HG02870 (cell line): ENCODE measurements around the gene DCLK1.

Source experiments
- ATAC-seq: cut with Tn5 transposase; IDR thresholded peaks from one replicate; pipeline ENCODE4 v1.9.1; 2021; ENCODE audit warnings: mild to moderate bottlenecking, moderate library complexity; ENCODE audit not compliant: unreplicated experiment

Gene DCLK1

GRCh38 chr13:35874704-35875103, 256.5 kb downstream of the DCLK1 start:
- ATAC-seq, result no peak

GRCh38 chr13:35872369-35872768, 258.8 kb downstream of the DCLK1 start:
- no peak for ATAC-seq

GRCh38 chr13:35871561-35871960, 259.6 kb downstream of the DCLK1 start:
- ATAC-seq, result no peak

GRCh38 chr13:35866801-35867200, 264.4 kb downstream of the DCLK1 start:
- ATAC-seq, result no peak

GRCh38 chr13:35865341-35866240, 265.6 kb downstream of the DCLK1 start:
- ATAC-seq, result no peak

- ATAC-seq, result no peak
These were observed 270.5 kb downstream of the DCLK1 start for GRCh38 chr13:35860661-35861060.

- ATAC-seq, result no peak
These were observed 271.2 kb downstream of the DCLK1 start for GRCh38 chr13:35859981-35860380.

GRCh38 chr13:35858665-35859064, 272.5 kb downstream of the DCLK1 start:
- no peak for ATAC-seq

GRCh38 chr13:35857769-35858168, 273.4 kb downstream of the DCLK1 start:
- no peak for ATAC-seq

GRCh38 chr13:35856721-35857364, 274.3 kb downstream of the DCLK1 start:
- ATAC-seq, result no peak

GRCh38 chr13:35856084-35856483, 275.1 kb downstream of the DCLK1 start:
- ATAC-seq, result no peak

GRCh38 chr13:35855531-35856019, 275.6 kb downstream of the DCLK1 start:
- no peak for ATAC-seq

- ATAC-seq, result no peak
These were observed 276.9 kb downstream of the DCLK1 start for GRCh38 chr13:35854286-35854685.

GRCh38 chr13:35851881-35852280, 279.3 kb downstream of the DCLK1 start:
- no peak for ATAC-seq

- ATAC-seq, result no peak
These were observed 279.8 kb downstream of the DCLK1 start for GRCh38 chr13:35851356-35851755.

GRCh38 chr13:35850569-35850968, 280.6 kb downstream of the DCLK1 start:
- ATAC-seq, result no peak

GRCh38 chr13:35849256-35849644, 281.9 kb downstream of the DCLK1 start:
- no peak for ATAC-seq

- no peak for ATAC-seq
These were observed 282.6 kb downstream of the DCLK1 start for GRCh38 chr13:35848336-35849255.

- ATAC-seq, result no peak
These were observed 287.9 kb downstream of the DCLK1 start for GRCh38 chr13:35843272-35843671.

GRCh38 chr13:35841060-35841521, 290.1 kb downstream of the DCLK1 start:
- no peak for ATAC-seq

GRCh38 chr13:35839806-35840205, 291.4 kb downstream of the DCLK1 start:
- ATAC-seq, result no peak
